CD14-positive monocyte (primary cell): ENCODE measurements around the gene JMJD1C. TPM values are rescaled to one million over a fixed set of nuclear protein-coding genes. Genes with fewer than 3 reads are reported as not detected.

Source experiments
- DNase-seq, 3 donors: peaks; one replicate each; pipeline ENCODE4 v3.0.0-alpha.2; 2011 to 2022
- H2AFZ ChIP-seq: 2 replicates; pipeline ENCODE4 v1.6.0; 2012; ENCODE audit warnings: mild to moderate bottlenecking, low read depth, low read length, inconsistent platforms; ENCODE audit not compliant: insufficient read depth, poor library complexity, severe bottlenecking
- H3K27ac ChIP-seq, 2 donors: 1 replicate in 1 of 2; 2 replicates in 1 of 2; pipeline ENCODE4 v1.5.1; 2012 to 2013; ENCODE audit warnings: low read length in 2 of 2, control low read depth in 1 of 2, inconsistent platforms in 1 of 2, low read depth in 1 of 2, mild to moderate bottlenecking in 1 of 2
- H3K27me3 ChIP-seq, 2 donors: one replicate each; pipeline versions ENCODE4 v1.6.0 to v1.6.1; 2011 to 2013; ENCODE audit warnings: low read length in 2 of 2; ENCODE audit not compliant: control insufficient read depth in 2 of 2, insufficient read depth in 2 of 2
- H3K36me3 ChIP-seq, 2 donors: replicated peaks in 1 of 2; 1 replicate in 1 of 2; 2 replicates in 1 of 2; pipeline versions ENCODE4 v1.5.1 to v1.6.1; 2012 to 2013; ENCODE audit warnings: low read length in 2 of 2, control low read depth in 1 of 2, inconsistent platforms in 1 of 2, mild to moderate bottlenecking in 1 of 2; ENCODE audit not compliant: insufficient read depth in 2 of 2, control insufficient read depth in 1 of 2
- H3K4me1 ChIP-seq, 2 donors: 1 replicate in 1 of 2; 2 replicates in 1 of 2; pipeline versions ENCODE4 v1.5.1 to v1.6.1; 2012 to 2013; ENCODE audit warnings: low read length in 2 of 2, control low read depth in 1 of 2, inconsistent platforms in 1 of 2, mild to moderate bottlenecking in 1 of 2, moderate library complexity in 1 of 2; ENCODE audit not compliant: insufficient read depth in 2 of 2, control insufficient read depth in 1 of 2
- H3K4me2 ChIP-seq: replicated peaks from 2 replicates; pipeline ENCODE3; 2012; ENCODE audit warnings: low read length, moderate library complexity, mild to moderate bottlenecking; ENCODE audit not compliant: poor library complexity, severe bottlenecking; ENCODE audit errors: extremely low read depth
- H3K4me3 ChIP-seq, 3 experiments: fragments of 200-600 bp in 1 of 3; sonication (generic) in 1 of 3; replicated peaks in 1 of 3; 1 replicate in 2 of 3; 2 replicates in 1 of 3; pipeline ENCODE4 v1.5.1; 2011 to 2013; ENCODE audit warnings: low read length in 3 of 3, mild to moderate bottlenecking in 3 of 3, control low read depth in 2 of 3, low read depth in 2 of 3, inconsistent platforms in 1 of 3, moderate library complexity in 1 of 3
- H3K79me2 ChIP-seq: 2 replicates; pipeline ENCODE4 v1.6.0; 2012; ENCODE audit warnings: mild to moderate bottlenecking, control low read depth, inconsistent platforms, low read length, moderate library complexity; ENCODE audit not compliant: insufficient read depth
- H3K9ac ChIP-seq: 2 replicates; pipeline ENCODE4 v1.6.0; 2017; ENCODE audit warnings: low read length, mild to moderate bottlenecking; ENCODE audit not compliant: insufficient read depth, poor library complexity, severe bottlenecking
- H3K9me3 ChIP-seq, 2 donors: replicated peaks in 1 of 2; 1 replicate in 1 of 2; 2 replicates in 1 of 2; pipeline versions ENCODE4 v1.5.1 to v1.6.1; 2012 to 2013; ENCODE audit warnings: low read length in 2 of 2, control low read depth in 1 of 2; ENCODE audit not compliant: control insufficient read depth in 1 of 2, insufficient read depth in 1 of 2
- H4K20me1 ChIP-seq: 2 replicates; pipeline ENCODE4 v1.6.0; 2012; ENCODE audit warnings: mild to moderate bottlenecking, low read length, control low read depth, moderate library complexity; ENCODE audit not compliant: insufficient read depth
- H3K27ac Mint-ChIP-seq, 7 donors: one replicate each; pipeline ENCODE4 v1.8.0; 2020; ENCODE audit warnings: mild to moderate bottlenecking in 7 of 7, mixed read lengths in 7 of 7, moderate library complexity in 6 of 7, inconsistent platforms in 2 of 7
- H3K27me3 Mint-ChIP-seq, 3 donors: one replicate each; pipeline ENCODE4 v1.8.0; 2021 to 2022; ENCODE audit warnings: low read depth in 3 of 3, mild to moderate bottlenecking in 3 of 3, mixed read lengths in 3 of 3, moderate library complexity in 3 of 3, inconsistent platforms in 1 of 3
- H3K36me3 Mint-ChIP-seq, 2 donors: one replicate each; pipeline ENCODE4 v1.8.0; 2020; ENCODE audit warnings: mixed read lengths in 2 of 2, inconsistent platforms in 1 of 2, mild to moderate bottlenecking in 1 of 2
- H3K4me1 Mint-ChIP-seq: one replicate; pipeline ENCODE4 v1.8.0; 2020; ENCODE audit warnings: mild to moderate bottlenecking, mixed read lengths
- H3K4me3 Mint-ChIP-seq, 2 donors: one replicate each; pipeline ENCODE4 v1.8.0; 2020; ENCODE audit warnings: mild to moderate bottlenecking in 2 of 2, mixed read lengths in 2 of 2, moderate library complexity in 1 of 2
- H3K9me3 Mint-ChIP-seq, 7 donors: one replicate each; pipeline ENCODE4 v1.8.0; 2020 to 2022; ENCODE audit warnings: mixed read lengths in 7 of 7, mild to moderate bottlenecking in 6 of 7, moderate library complexity in 6 of 7, inconsistent platforms in 2 of 7
- CTCF ChIP-seq: fragments of 200-600 bp; IDR thresholded peaks from one replicate; pipeline ENCODE4 v1.8.0; 2022; ENCODE audit warnings: antibody characterized with exemption, mild to moderate bottlenecking
- WGBS: methylation state at CpG from one replicate; pipeline ENCODE4 v1.1.5; 2013; ENCODE audit warnings: missing lambda C conversion rate; ENCODE audit not compliant: insufficient coverage; 5-methylcytosine and 5-hydroxymethylcytosine counted together
- intact Hi-C, 2 donors: fragments of 100-400 bp; cut with micrococcal nuclease; formaldehyde crosslinking; loops; one replicate each; pipeline versions ENCODE4 v1.15.0 to v1.15.1; 2023
- polyA plus RNA-seq, 3 donors: library from polyadenylated mRNA; depleted of rRNA in 1 of 3; unstranded in 2 of 3; stranded (reverse) in 1 of 3; fragments of 300-500 nt in 2 of 3; fragments of >200 nt in 1 of 3; fragmentation: Illumina TruSeq in 2 of 3; gene quantifications; 1 replicate in 2 of 3; 2 replicates in 1 of 3; pipeline ENCODE4 v1.2.3, GENCODE V29; 2012 to 2021

The JMJD1C gene
- polyA plus RNA-seq, 3 donors = 27.8 to 84.8 (median 46.5) TPM

- Histone ChIP-seq H3K36me3 (peaks cover 8 to 21% of the 10 kb centered on the region in 2 donors), H3K79me2 (peaks cover 99% of the 10 kb centered on the region), H2AFZ (no peak overlapping the region), H3K4me3 (no peak overlapping the region), H3K9ac (no peak overlapping the region), H4K20me1 (peaks cover 100% of the 10 kb centered on the region), H3K27ac (no peak overlapping the region), H3K9me3 (no peaks in the 10 kb centered on the region), H3K27me3 (no peaks in the 10 kb centered on the region), H3K4me1 (peaks cover 19 to 33% of the 10 kb centered on the region in 2 donors), H3K4me2 (no peak overlapping the region)
- no peaks in the 10 kb centered on the region for H3K27me3 Mint-ChIP-seq
- H3K9me3 Mint-ChIP-seq = peaks cover 0 to 7% (median 5%) of the 10 kb centered on the region in 7 donors
- H3K27ac Mint-ChIP-seq = no peak overlapping the region
- peaks cover 52% of the 10 kb centered on the region for H3K4me1 Mint-ChIP-seq
- 100% methylated on average over 1 of the region's 2 CpGs for WGBS
- DNase-seq = no peak
- intact Hi-C loops = no loop called here
- TF ChIP-seq CTCF = no peak
- peaks cover 26 to 57% of the 10 kb centered on the region in 2 donors for H3K36me3 Mint-ChIP-seq
- no peak overlapping the region for H3K4me3 Mint-ChIP-seq
Measured at GRCh38 chr10:63250032-63250431, 215.7 kb downstream of the JMJD1C start.

- Mint-ChIP-seq H3K4me3 (no peak overlapping the region), H3K9me3 (peaks cover 0 to 8% (median 5%) of the 10 kb centered on the region in 7 donors), H3K27me3 (no peaks in the 10 kb centered on the region), H3K4me1 (peaks cover 44% of the 10 kb centered on the region), H3K36me3 (peaks cover 29 to 53% of the 10 kb centered on the region in 2 donors), H3K27ac (peak overlapping the region in 3 of 7 donors; percentile 35 to 72 (median 58))
- no CpG with 5 or more reads among the region's 4 CpGs for WGBS
- peaks cover 8 to 21% of the 10 kb centered on the region in 2 donors for H3K36me3 ChIP-seq
- intact Hi-C loops = no loop called here
- H3K4me2 ChIP-seq = no peak overlapping the region
- peaks cover 10 to 26% of the 10 kb centered on the region in 2 donors for H3K4me1 ChIP-seq
- H2AFZ ChIP-seq = no peak overlapping the region
- DNase-seq = no peak
- no peak for TF ChIP-seq CTCF
- no peak overlapping the region for H3K27ac ChIP-seq
- H3K27me3 ChIP-seq = no peaks in the 10 kb centered on the region
- peaks cover 99% of the 10 kb centered on the region for H3K79me2 ChIP-seq
- peaks cover 100% of the 10 kb centered on the region for H4K20me1 ChIP-seq
- no peaks in the 10 kb centered on the region for H3K9me3 ChIP-seq
- no peak overlapping the region for H3K9ac ChIP-seq
- no peak overlapping the region for H3K4me3 ChIP-seq
Measured at GRCh38 chr10:63247771-63248170, 218.0 kb downstream of the JMJD1C start.
